Endodermal cell (in vitro differentiated cells): ENCODE results near the gene SZRD1. TPM values are rescaled to one million over a fixed set of nuclear protein-coding genes. Genes with fewer than 3 reads are reported as not detected.
A peak's percentile ranks its signal among the peaks of the same experiment; 100 is the strongest.

Source experiments
- DNase-seq: peaks from one replicate; pipeline ENCODE4 v3.0.0-alpha.2; 2017
- H3K27ac ChIP-seq: 2 replicates; pipeline ENCODE4 v1.5.1; 2013; ENCODE audit warnings: mild to moderate bottlenecking, low read depth, low read length, moderate library complexity
- H3K27me3 ChIP-seq: 2 replicates; pipeline ENCODE4 v1.6.1; 2013; ENCODE audit warnings: mild to moderate bottlenecking, low read length, moderate library complexity; ENCODE audit not compliant: insufficient read depth, control insufficient read depth, poor library complexity, severe bottlenecking
- H3K36me3 ChIP-seq: 2 replicates; pipeline ENCODE4 v1.7.0; 2013; ENCODE audit warnings: mild to moderate bottlenecking, low read length, moderate library complexity; ENCODE audit not compliant: control insufficient read depth, insufficient read depth
- H3K4me1 ChIP-seq: one replicate; pipeline ENCODE4 v1.7.0; 2013; ENCODE audit warnings: low read length; ENCODE audit not compliant: control insufficient read depth, insufficient read depth
- H3K4me3 ChIP-seq: 2 replicates; pipeline ENCODE4 v1.5.1; 2013; ENCODE audit warnings: mild to moderate bottlenecking, low read length, moderate library complexity
- H3K9ac ChIP-seq: 2 replicates; pipeline ENCODE4 v1.6.1; 2013; ENCODE audit warnings: mild to moderate bottlenecking, low read length, moderate library complexity; ENCODE audit not compliant: poor library complexity, severe bottlenecking; ENCODE audit errors: extremely low read depth
- H3K9me3 ChIP-seq: 2 replicates; pipeline ENCODE4 v1.6.1; 2013; ENCODE audit warnings: mild to moderate bottlenecking, low read length, moderate library complexity; ENCODE audit not compliant: control insufficient read depth
- H3K27ac Mint-ChIP-seq: 2 replicates; pipeline ENCODE4 v1.8.0; 2020; ENCODE audit warnings: mixed read lengths
- H3K27me3 Mint-ChIP-seq: 2 replicates; pipeline ENCODE4 v1.8.0; 2021; ENCODE audit warnings: mild to moderate bottlenecking, mixed read lengths; ENCODE audit not compliant: insufficient read depth
- H3K36me3 Mint-ChIP-seq: 2 replicates; pipeline ENCODE4 v1.8.0; 2020; ENCODE audit warnings: low read depth, mixed read lengths
- H3K4me1 Mint-ChIP-seq: 2 replicates; pipeline ENCODE4 v1.8.0; 2020; ENCODE audit warnings: mixed read lengths
- H3K4me3 Mint-ChIP-seq: 2 replicates; pipeline ENCODE4 v1.8.0; 2020; ENCODE audit warnings: mild to moderate bottlenecking, moderate library complexity, mixed read lengths
- H3K9me3 Mint-ChIP-seq: 2 replicates; pipeline ENCODE4 v1.8.0; 2020; ENCODE audit warnings: mild to moderate bottlenecking, mixed read lengths
- CTCF ChIP-seq: fragments of 200-600 bp; sonication (generic); conservative IDR thresholded peaks from 2 replicates; pipeline ENCODE4 v1.5.0; 2021; ENCODE audit warnings: antibody characterized with exemption, mild to moderate bottlenecking
- WGBS, 2 experiments: methylation state at CpG; one replicate each; pipeline versions ENCODE4 v1.1.5 to v1.1.7; 2013; ENCODE audit warnings: missing lambda C conversion rate in 2 of 2, mixed read lengths in 1 of 2; ENCODE audit not compliant: insufficient coverage in 1 of 2, insufficient read length in 1 of 2; 5-methylcytosine and 5-hydroxymethylcytosine counted together
- total RNA-seq, 2 donors: library from RNA; stranded (reverse); fragmentation: NEBNext Ultra II Directional in 1 of 2; extraction: Animal tissue kit (Norgen Biotek cat#: 25700) in 1 of 2; gene quantifications; 2 replicates in 1 of 2; 3 replicates in 1 of 2; pipeline ENCODE4 v1.2.1, GENCODE V29; 2021

SZRD1 gene
- total RNA-seq, 2 donors from 2014 or later = 111 to 118 TPM

- peak overlapping the region; percentile 94 for H3K4me3 Mint-ChIP-seq
- H3K9me3 Mint-ChIP-seq = no peaks in the 10 kb centered on the region
- H3K4me3 ChIP-seq = peak overlapping the region; percentile 99
- H3K27ac Mint-ChIP-seq = no peak overlapping the region
- WGBS, 2 experiments = 91 to 97% methylated on average over 3 to 7 of the region's 7 CpGs
- DNase-seq = no peak
- no peak for TF ChIP-seq CTCF
- H3K27ac ChIP-seq = no peak overlapping the region
- no peaks in the 10 kb centered on the region for H3K9me3 ChIP-seq
- H3K36me3 ChIP-seq = peaks cover 34% of the 10 kb centered on the region
- H3K27me3 Mint-ChIP-seq = peaks cover 6% of the 10 kb centered on the region
- H3K36me3 Mint-ChIP-seq = peaks cover 29% of the 10 kb centered on the region
- no peaks in the 10 kb centered on the region for H3K4me1 ChIP-seq
- no peak overlapping the region for H3K9ac ChIP-seq
- H3K27me3 ChIP-seq = no peaks in the 10 kb centered on the region
- H3K4me1 Mint-ChIP-seq = peaks cover 10% of the 10 kb centered on the region
Observed at GRCh38 chr1:16442265-16442664, 75.2 kb downstream of the SZRD1 start.

DNA sequence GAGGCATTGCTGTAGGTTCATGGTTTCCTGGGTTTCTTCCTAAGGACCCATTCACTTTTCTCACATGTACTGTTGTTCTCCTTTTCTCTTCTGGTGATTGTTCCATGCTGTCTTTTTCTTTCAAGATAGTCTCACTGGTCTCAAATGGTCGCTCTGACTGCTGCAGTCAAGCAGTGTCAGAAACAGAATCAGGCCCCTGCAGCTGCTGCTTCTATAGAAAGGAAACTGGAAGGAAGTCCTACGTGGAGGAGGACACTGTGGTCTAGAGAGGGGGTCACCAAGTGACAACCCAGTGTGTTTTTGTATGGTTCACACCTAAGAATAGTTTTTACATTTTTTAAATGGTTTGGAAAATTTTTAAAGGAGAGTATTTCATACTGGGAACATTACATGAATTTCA, 75.9 kb downstream of the SZRD1 start:
- DNase-seq = no peak
- Mint-ChIP-seq H3K4me3 (no peak overlapping the region), H3K27ac (no peak overlapping the region), H3K36me3 (peaks cover 34% of the 10 kb centered on the region), H3K4me1 (peaks cover 10% of the 10 kb centered on the region), H3K9me3 (no peaks in the 10 kb centered on the region), H3K27me3 (peaks cover 3% of the 10 kb centered on the region)
- Histone ChIP-seq H3K4me1 (no peaks in the 10 kb centered on the region), H3K4me3 (no peak overlapping the region), H3K27ac (no peak overlapping the region), H3K9me3 (no peaks in the 10 kb centered on the region), H3K36me3 (peaks cover 40% of the 10 kb centered on the region), H3K9ac (no peak overlapping the region), H3K27me3 (no peaks in the 10 kb centered on the region)
- WGBS, 2 experiments = 90 to 100% methylated on average over 2 of the region's 2 CpGs
- no peak for TF ChIP-seq CTCF

GRCh38 chr1:16443975-16444770, 77.1 kb downstream of the SZRD1 start:
- H3K4me3 Mint-ChIP-seq = no peak overlapping the region
- no peak for TF ChIP-seq CTCF
- H3K4me1 Mint-ChIP-seq = peaks cover 10% of the 10 kb centered on the region

More at GRCh38 chr1:16443975-16444770, 77.1 kb downstream of the SZRD1 start:
- H3K27ac Mint-ChIP-seq = no peak overlapping the region
- Histone ChIP-seq H3K9me3 (no peaks in the 10 kb centered on the region), H3K27ac (no peak overlapping the region), H3K4me3 (no peak overlapping the region), H3K27me3 (no peaks in the 10 kb centered on the region), H3K4me1 (no peaks in the 10 kb centered on the region), H3K9ac (no peak overlapping the region), H3K36me3 (peaks cover 49% of the 10 kb centered on the region)
- H3K27me3 Mint-ChIP-seq = no peaks in the 10 kb centered on the region
- no peak for DNase-seq
- H3K9me3 Mint-ChIP-seq = no peaks in the 10 kb centered on the region
- H3K36me3 Mint-ChIP-seq = peaks cover 46% of the 10 kb centered on the region
- WGBS, 2 experiments = 97 to 99% methylated on average over 11 to 14 of the region's 14 CpGs
